Stimulated activated CD8-positive, alpha-beta memory T cell treated with anti-CD3 and anti-CD28 coated beads, Interleukin-15, amount 100 ng/mL, for 4 hours (primary cell): ENCODE measurements around the gene CDH13.

Experiments used
- DNase-seq, 2 donors: peaks; one replicate each; pipeline ENCODE4 v3.0.0-alpha.2; 2020; ENCODE audit warnings: low read depth in 2 of 2

The CDH13 gene

DNA sequence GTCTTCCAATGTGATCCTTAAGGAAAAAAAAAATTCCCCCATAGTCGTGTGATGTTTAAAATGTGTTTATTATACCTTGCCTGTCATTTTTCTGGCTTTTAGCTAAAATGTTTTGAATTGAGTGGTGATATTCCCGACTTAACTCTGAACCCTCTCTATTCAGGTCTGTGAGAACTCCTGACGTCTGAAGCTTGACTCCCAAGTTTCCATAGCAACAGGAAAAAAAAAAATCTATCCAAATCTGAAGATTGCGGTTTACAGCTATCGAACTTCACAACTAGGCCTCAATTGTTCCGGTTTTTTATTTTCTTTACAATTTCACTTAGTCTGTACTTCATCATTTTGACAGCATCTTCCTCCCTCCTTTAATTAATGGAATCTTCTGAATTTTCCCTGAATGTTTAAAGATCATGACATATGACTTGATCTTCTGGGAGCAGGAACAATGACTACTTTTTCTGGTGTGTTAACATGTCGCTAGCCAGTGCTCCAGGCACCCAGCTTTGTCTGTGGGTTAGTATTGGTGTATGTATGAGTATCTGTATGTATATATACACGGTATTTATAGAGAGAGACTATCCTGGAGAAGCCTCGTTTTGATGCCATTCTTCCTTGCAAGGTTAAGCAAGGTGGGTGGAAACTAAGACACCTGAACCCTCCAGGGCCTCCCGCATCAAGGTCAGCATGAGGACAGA is 1168.2 kb downstream of the CDH13 start:
- no peak for DNase-seq

DNA sequence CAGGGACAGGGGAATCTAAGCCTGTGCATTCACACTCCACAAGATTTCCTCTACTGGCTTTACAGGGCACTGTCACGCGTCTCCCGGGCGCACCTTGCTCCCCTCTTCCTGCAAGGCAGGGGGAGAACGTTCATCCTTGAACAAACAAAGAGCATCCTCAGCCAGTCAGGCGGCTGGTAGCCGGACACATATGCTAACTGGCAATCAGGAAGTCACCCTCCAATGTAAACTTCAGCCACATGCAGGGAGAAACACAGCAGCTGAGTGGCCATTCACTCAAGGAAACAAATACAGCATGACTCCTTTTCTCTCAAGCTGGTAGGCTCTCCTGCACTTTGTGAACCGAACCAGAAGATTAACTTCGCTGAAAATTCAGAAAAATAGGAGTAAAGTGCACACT is 1170.2 kb downstream of the CDH13 start:
- no peak for DNase-seq

DNA sequence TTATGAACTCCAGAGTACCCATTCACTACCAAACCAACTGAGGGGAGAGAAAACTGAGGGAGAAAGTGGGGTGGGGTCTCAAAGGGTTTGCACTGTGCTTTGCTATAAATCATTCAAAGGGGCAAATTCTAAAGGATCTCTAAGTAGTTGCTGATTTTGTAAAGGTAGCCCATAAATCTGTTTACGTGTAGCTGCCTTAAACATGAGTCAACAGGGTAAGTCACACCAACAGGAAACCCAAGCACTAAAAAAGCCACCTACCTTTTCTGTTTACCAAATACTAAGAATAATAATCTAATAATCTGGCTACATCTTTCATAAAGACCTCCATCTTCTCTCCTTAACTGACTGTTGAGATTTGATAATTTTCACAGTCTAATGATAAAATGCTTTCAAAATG is 1172.6 kb downstream of the CDH13 start:
- no peak for DNase-seq

DNA sequence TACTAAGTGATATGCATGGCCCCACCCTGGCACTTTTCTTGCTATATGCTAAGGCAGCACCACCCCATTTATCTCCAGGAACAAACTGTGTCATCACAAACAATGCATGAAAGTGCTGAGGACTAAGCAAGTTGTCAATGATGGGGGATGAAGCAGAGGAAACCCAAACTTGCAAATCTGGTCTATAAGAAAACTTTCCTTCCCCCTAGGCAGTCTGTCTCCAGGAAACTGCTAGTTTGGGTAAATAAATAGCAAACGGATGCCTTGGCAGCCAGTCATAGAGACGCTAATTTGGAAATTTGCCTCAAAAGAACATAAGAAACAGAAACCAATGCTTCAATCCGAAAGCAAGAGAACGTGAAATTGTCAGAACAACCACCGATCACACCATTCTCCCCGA is 1175.4 kb downstream of the CDH13 start:
- no peak for DNase-seq

DNA sequence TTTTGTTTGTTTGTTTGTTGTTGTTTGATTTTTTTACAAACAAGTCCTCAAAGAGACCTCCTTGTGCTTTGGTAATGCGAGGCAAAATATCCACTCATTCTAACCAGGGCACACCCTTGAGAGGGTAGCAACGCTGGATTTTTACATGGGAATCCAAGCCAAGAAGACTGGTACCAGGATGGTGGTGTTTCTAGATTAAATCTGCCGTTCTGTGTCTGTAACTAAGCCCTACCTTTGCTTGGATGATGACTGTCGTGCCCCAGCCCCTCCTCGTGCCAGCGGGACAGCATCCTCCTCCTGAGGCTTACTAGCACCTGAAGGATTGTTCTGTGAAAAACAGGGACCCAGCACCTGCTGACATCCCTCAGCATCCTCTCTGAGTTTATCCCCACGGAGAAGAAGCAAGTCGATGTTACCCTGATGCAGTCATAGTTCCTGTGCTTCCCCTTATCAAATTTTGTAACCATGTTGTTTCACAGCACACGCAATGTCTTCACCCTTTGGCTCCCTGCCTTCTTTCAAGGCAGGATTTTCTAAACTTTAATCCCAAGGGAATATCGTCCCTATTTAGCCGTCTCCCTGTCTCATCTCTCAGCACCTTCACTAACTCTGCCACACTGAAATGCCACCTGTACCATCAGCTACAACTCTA is 1175.9 kb downstream of the CDH13 start:
- DNase-seq, result no peak

DNA sequence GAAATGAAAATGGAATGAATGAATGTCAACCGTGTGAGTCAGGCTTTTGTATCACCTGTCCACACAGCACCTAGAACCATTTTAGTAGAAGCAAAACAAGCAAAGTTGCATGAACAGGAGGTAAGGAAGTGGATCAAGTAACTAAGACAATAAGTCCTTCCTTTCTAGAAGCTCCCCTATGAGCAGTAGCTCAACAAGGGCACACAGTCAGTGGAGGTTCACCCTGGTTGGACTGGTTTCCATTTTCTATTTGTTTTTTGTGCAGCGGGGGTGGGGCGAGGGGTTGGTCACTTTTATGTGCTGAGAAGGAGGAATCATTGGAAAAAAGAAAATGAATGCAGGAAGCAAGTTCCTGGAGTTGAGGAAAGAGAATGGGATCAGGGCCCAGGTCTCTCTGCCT is 1177.0 kb downstream of the CDH13 start:
- DNase-seq, result no peak

DNA sequence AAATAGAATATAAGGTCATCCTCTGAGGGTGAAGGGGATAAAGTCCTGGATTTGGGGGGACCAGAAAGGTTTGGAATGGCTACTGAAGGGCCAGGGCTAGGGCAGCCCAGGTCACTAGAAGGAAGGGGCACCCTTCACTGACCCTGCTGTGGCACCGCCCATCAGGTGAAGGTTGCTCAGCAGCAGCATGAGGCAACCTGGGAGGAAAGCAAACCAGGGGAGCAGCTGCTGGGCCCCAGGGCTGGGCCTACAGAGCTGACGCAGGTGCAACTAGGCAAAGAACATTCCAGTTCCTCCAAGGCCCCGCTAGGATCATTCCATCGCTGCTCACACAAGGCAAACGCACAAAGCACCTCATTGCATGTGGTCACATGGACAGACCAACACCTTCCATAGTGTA is 1177.6 kb downstream of the CDH13 start:
- DNase-seq, result no peak

DNA sequence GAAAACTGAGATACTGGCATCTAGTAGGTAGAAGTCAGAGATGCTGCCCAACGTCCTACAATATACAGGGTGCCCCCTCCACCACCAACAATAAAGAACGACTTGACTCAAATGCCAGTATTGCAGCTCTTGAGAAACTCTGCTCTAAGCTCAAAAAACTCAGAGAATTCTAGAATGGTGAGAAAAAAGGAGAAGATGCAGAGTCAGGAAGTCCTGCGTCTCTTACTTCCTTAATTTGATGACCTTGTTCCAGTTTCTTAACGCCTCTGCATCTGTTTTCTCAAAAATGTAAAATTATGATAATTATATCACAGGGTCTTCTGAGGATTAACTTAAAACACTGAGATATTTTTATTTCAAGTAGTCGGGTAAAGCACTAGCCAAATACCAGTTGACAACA is 1179.3 kb downstream of the CDH13 start:
- DNase-seq, result no peak

DNA sequence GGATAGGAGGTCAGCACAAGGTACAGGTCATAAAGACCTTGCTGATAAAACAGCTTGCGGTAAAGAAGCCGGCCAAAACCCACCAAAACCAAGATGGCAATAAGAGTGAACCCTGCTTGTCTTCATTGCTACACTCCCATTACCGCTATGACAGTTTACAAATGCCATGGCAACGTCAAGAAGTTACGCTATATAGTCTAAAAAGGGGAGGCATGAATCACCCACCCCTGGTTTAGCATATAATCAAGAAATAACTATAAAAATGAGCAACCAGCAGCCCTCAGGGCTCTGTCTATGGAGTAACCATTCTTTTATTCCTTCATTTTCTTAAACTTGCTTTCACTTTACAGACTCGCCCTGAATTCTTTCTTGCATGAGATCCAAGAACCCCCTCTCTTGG is 1180.0 kb downstream of the CDH13 start:
- no peak for DNase-seq

DNA sequence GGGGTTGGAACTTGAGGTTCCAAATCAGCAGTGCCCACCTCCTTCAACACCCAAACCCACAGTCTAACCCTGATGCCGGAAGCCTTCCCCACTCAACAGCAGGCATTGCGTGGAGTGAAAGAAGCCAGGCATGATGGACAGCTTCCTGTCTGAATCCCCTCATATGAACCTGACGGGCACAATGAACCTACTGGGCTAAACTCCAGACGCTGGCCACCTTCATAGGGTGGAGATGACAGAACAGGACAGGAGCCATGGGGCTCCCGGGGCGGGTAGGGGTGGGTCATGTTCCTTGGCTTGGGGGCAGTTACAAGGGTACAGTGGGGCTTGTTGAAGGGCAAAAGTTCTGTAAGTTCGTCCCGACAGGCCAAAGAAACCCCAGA is 1180.5 kb downstream of the CDH13 start:
- no peak for DNase-seq

DNA sequence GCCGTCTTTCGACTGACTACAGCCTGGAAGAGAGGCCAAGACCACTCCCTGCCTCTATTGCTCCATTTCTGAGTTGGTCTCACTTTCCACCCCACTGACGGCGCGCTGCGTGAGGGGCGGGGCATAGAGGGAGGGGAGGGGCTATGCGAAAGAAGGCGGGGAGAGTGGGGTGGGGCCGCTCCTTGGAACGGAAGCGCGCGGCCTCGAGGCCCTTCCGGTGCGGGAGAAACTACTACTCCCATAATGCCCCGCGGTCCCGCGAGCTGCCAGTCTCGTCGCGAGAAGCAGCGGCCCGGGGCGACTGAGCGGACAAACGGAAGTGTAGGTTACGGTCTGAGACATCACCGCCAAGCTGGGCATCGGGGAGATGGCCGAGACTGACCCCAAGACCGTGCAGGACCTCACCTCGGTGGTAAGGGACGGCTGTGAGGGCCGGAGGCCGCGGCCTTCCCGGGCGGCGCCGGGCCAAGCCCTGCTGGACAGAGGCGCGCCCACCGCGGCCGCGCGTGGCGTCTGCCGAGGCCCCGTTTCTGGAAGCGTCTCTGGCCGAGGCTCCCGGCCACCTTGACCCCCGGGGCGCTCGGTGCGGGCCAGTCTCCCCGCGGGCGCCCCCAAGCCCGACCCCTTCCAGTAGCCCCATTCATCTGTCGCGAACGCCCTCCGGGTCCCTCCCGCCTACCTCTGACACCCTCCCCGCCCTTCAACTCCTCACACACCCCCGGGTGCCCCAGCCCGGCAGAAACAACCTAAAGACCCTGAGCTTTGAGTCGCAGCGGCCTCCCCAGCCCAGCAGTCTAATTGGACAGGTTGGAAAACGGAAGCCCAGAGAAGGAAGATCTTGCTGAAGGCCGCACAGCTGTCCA is 1181.2 kb downstream of the CDH13 start, which contains the start of gene HSBP1:
TSS of gene HSBP1 (plus strand) at position 269 of the 863 bp plus-strand sequence. CDS start at position 368, 99 bp downstream.
- peak; percentile 82 to 85 for DNase-seq

DNA sequence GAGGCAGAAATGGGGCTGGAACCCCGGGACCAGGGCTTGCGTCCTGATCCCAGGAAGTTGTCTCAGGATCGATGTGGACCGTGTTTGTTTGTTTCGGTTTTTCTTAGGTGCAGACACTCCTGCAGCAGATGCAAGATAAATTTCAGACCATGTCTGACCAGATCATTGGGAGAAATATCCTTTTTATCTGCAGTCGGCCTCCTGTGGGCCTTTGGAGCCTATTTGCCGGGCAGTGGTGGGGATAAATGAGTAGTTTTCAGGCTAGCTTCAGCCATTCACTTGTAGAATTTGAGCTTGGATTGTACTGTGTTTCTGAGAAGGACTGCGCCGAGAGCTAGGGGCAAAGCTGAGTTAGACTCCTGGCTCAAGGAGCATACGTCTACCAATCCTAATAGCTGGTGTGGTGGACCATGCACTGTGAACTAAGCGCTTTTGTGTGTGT is 1181.8 kb downstream of the CDH13 start:
- DNase-seq, result no peak

DNA sequence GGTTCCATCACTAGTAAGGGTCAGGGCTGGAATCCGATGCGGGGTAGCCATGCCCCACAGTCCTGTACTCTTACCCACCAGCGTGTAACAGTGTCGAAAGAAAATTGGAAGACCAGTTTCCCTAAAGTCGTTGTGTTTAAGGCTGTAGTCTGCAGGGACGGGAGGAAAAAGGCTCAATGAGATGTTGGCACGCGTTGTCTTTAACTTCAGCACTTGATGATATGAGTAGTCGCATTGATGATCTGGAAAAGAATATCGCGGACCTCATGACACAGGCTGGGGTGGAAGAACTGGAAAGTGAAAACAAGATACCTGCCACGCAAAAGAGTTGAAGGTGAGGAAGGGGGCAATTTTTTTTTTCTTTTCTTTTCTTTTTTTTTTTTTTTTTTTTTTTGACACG is 1182.3 kb downstream of the CDH13 start:
- DNase-seq, result no peak

DNA sequence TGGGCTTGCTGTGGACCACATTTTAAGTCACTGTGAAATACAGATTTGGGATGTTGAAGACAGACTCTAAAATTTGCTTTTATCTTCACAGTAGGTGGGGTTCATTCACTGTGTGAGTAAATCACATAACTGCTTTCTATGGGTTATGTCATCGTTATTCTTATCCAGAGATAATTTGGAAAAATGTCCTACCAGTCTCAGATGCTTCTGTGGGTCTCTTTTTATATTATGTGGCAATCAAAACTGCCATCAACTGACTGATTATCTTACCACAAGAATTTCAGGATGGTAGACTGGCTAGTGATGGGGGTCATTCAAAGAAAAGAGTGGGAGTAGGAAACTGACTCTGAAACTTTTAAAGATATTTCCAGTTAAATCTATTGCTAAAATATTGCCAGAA is 1184.1 kb downstream of the CDH13 start:
- DNase-seq, result no peak

DNA sequence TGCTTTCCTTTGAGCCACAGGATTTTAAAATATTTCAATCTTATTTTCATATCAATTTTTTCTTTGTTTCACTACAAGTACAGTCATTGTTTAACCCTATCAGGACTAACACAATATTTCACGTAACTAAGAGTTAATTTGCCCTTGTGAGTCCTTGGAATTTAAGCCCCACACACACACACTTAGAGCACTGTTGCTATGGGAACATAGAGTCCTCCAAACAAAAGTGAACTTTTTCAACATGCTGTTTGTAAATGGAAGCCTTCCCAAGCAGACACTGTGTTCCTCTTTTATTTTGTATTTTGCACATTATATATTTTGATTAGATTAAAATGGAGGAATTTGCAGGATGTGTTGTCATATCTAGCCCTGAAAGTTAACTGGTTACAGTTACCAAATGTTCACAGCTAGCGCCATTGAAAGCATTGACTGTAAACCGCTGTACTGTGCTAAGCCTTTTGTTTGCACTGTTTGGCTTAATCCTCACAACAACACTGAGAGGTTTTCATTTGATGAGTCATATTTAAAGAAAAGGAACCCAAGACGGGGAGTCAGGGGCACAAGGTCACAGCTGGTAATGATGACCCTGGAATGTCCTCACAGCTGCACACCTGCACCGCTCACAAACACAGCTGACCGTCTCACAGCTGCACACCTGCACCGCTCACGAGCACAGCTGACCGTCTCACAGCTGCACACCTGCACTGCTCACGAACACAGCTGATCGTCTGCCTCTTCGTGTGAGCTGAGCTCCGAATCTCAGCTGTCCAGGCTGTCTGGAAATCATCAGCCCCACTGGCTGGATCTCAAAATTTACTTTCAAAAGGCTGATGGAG is 1187.3 kb downstream of the CDH13 start:
- no peak for DNase-seq

DNA sequence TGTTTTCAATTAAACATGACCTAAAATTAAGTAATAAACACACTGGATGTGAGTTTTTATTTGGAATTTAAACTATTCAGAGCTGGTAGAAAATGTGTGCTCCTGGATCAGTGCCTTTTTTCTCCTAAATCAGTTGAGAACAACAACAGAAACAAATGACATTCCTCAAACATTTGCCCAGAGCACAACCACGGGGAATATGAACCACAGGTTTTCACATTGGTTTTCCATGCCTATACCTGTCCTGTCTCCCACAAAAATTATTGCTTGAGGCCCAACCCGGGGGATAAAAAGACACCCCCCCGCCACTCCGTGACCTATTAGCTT is 1187.9 kb downstream of the CDH13 start:
- DNase-seq, result no peak

DNA sequence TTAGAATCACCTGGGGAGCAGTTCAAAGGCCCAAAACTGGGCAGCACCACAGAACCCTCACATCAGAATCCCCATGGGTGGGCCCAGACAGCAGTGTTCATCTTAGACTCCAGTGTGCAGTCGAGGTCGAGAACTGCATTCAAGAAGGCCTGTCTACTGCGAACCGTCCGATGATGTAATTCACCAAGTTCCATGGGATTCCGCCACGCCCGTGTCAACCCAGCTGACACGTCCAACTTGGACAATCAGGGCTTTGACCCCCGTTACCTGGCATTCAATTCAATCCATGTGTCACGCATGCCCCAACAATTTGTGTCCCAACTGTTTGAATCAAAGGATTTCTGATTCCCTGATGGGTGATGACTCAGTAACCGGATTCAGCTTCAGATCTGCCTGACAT is 1190.3 kb downstream of the CDH13 start:
- DNase-seq, result no peak

DNA sequence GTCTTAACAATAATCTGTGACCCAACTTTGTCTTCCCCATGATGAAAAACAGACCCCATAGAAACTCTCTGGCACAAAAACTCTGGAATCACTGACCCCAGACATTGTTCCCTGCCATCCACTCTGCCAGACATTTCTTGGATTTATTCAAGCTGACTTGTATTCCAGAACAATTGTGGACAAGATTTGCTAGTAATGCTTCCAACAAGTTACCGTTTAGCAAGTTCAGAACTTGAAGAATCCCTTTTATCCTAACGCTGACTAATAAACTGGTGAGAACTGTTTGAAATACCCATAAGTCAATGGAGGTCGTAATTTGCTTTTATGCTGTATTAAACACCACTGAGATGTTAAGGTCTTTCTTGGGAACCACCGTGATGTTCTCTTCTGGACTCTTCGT is 1191.5 kb downstream of the CDH13 start:
- DNase-seq, result no peak

DNA sequence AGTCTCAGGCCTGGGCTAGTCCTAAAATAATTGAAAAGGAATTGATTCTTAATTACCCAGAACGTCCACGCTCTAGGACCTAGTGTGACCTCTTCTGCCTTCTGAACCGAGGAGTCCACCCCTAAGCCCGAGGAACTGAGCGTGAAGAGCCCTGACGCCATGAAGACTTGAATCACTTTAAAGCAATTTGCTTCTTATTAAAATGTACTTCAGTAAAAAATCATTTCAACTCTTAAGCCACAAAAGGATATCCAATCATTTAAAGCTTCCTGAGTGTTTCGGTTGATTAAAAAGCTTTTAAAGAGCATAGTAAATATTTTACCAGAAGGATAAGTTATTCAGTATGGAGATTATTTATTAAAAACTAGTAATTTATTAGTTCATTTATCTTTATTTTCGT is 1192.6 kb downstream of the CDH13 start:
- no peak for DNase-seq

DNA sequence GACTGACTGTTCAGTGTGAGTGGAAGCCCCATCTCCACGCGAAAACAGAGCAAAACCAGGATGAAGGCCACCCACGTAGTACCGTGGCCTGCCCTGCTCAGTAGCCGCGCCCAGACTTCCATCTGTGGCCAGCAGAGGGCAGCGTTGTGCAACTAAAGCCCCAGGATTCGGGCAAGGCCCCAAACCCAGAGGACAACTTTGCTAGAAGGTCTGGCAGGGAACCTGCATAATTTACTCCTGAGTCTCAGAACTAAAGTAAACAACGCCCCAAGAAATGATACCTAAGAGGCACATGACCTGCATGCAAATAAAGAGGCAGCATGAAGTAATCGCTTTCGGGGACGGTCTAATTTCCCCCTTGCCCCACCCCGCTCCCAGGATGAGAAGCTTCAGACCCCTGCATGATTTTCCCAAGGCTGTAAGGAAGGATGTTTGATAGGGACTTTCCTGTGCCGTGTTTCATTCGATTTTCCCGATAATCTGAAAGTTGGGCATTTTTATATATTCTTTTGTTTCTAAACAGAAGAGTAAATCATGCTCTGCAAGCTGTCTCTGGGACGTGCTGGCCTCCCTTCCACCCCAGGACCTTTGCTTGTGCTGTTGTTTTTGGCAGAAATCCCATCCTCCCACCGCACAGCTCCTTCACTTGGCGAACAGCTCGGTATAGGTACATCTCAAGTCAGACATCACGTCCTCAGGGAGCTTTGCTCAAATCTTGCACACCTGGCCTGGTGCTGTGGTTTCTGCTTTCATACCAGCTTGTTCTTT is 1199.6 kb downstream of the CDH13 start:
- peak; percentile 44 to 49 for DNase-seq

DNA sequence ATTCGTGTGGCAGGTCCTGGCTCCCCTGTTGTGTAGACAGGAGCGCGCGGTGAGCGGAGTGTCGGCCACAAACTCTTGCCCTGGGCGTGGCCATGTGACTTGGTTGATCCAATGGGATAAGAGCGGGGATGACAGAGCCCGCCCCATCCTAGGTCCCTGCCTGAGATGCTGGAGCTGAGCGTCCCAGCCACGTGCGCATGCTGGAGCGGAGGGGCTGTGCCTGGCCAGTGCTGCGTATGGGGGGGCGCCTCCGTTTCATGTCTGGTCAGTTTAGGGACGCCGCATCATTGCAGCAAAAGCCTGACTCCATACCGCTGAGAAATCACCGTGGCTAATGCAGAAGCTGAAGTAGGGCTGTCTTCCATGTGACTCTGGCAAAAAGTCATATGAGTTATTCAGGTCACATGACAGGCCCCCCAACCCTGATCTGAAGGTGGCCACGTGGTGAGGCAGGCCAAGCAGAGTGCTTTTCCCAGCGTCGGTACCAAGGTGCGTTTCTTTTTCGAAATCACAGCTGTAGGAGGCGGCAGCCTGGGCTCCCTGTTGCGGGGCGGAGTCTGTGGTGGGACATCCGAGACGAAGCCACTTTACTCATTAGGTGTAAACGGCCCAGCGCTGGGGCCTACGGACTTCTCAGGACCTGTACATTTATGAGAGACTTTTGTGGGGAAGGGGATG is 1203.5 kb downstream of the CDH13 start:
- DNase-seq, result no peak
